Astrocyte (in vitro differentiated cells and primary cell): ENCODE results near the gene RELN. TPM values are rescaled to one million over a fixed set of nuclear protein-coding genes. Genes with fewer than 3 reads are reported as not detected.

Experiments used
- DNase-seq: peaks from one replicate; pipeline ENCODE4 v3.0.0-alpha.2; 2010; ENCODE audit warnings: low read depth
- FAIRE-seq: peaks from 2 replicates; lab custom pipeline; 2011; peaks lifted over from hg19 to GRCh38; lab: Jason Lieb, UNC
- H2AFZ ChIP-seq: 2 replicates; pipeline ENCODE4 v1.6.0; 2012; ENCODE audit warnings: low read depth, low read length, inconsistent platforms
- H3K27ac ChIP-seq: 2 replicates; pipeline ENCODE4 v1.5.1; 2011; ENCODE audit warnings: low read depth, low read length, inconsistent platforms
- H3K27me3 ChIP-seq: 2 replicates; pipeline ENCODE4 v1.6.0; 2011; ENCODE audit warnings: low read length, inconsistent platforms; ENCODE audit not compliant: insufficient read depth
- H3K36me3 ChIP-seq: 2 replicates; pipeline ENCODE4 v1.5.1; 2011; ENCODE audit warnings: low read length, inconsistent platforms; ENCODE audit not compliant: insufficient read depth
- H3K4me1 ChIP-seq: 2 replicates; pipeline ENCODE4 v1.5.1; 2011; ENCODE audit warnings: low read length, inconsistent platforms; ENCODE audit not compliant: insufficient read depth
- H3K4me2 ChIP-seq: 2 replicates; pipeline ENCODE4 v1.6.0; 2012; ENCODE audit warnings: low read length, inconsistent platforms
- H3K4me3 ChIP-seq: 2 replicates; pipeline ENCODE4 v1.5.1; 2011; ENCODE audit warnings: low read depth, mild to moderate bottlenecking, low read length, inconsistent platforms; ENCODE audit not compliant: insufficient read depth
- H3K79me2 ChIP-seq: 2 replicates; pipeline ENCODE4 v1.6.0; 2012; ENCODE audit warnings: mild to moderate bottlenecking, low read length, inconsistent platforms; ENCODE audit not compliant: insufficient read depth
- H3K9ac ChIP-seq: 2 replicates; pipeline ENCODE4 v1.6.0; 2012; ENCODE audit warnings: mild to moderate bottlenecking, low read length, inconsistent platforms
- H3K9me3 ChIP-seq: 2 replicates; pipeline ENCODE4 v1.5.1; 2012; ENCODE audit warnings: low read depth, mild to moderate bottlenecking, low read length, inconsistent platforms; ENCODE audit not compliant: insufficient read depth
- H4K20me1 ChIP-seq: 2 replicates; pipeline ENCODE4 v1.6.0; 2012; ENCODE audit warnings: low read length, inconsistent platforms; ENCODE audit not compliant: insufficient read depth
- H3K27ac Mint-ChIP-seq: one replicate; pipeline ENCODE4 v1.8.0; 2021; ENCODE audit warnings: mild to moderate bottlenecking, mixed read lengths; ENCODE audit not compliant: unreplicated experiment
- H3K27me3 Mint-ChIP-seq: one replicate; pipeline ENCODE4 v1.8.0; 2021; ENCODE audit warnings: low read depth, mixed read lengths; ENCODE audit not compliant: unreplicated experiment
- H3K36me3 Mint-ChIP-seq: one replicate; pipeline ENCODE4 v1.8.0; 2021; ENCODE audit warnings: low read depth, mixed read lengths; ENCODE audit not compliant: unreplicated experiment
- H3K4me1 Mint-ChIP-seq: one replicate; pipeline ENCODE4 v1.8.0; 2021; ENCODE audit warnings: low read depth, mixed read lengths; ENCODE audit not compliant: unreplicated experiment
- H3K4me3 Mint-ChIP-seq: one replicate; pipeline ENCODE4 v1.8.0; 2021; ENCODE audit warnings: mild to moderate bottlenecking, moderate library complexity, mixed read lengths; ENCODE audit not compliant: unreplicated experiment
- H3K9me3 Mint-ChIP-seq: one replicate; pipeline ENCODE4 v1.8.0; 2021; ENCODE audit warnings: mild to moderate bottlenecking, mixed read lengths; ENCODE audit not compliant: unreplicated experiment
- CTCF ChIP-seq: IDR thresholded peaks from 2 replicates; pipeline ENCODE4 v1.5.1; 2011; ENCODE audit warnings: low read depth, mild to moderate bottlenecking, inconsistent platforms, low read length, moderate library complexity; ENCODE audit not compliant: insufficient read depth
- EZH2 ChIP-seq: IDR thresholded peaks from 2 replicates; pipeline ENCODE4 v1.6.1; 2012; ENCODE audit warnings: mild to moderate bottlenecking, low read length, inconsistent platforms; ENCODE audit not compliant: insufficient read depth
- total RNA-seq: library from RNA; stranded (reverse); gene quantifications from 2 replicates; pipeline ENCODE4 v1.2.1, GENCODE V29; 2021

The RELN gene
- total RNA-seq, 1 donor from 2014 or later = 0.98 TPM

- Histone ChIP-seq H3K27me3 (peaks cover 17% of the 10 kb centered on the region), H3K27ac (no peak overlapping the region), H4K20me1 (no peaks in the 10 kb centered on the region), H3K4me2 (no peak overlapping the region), H3K4me3 (no peak overlapping the region), H2AFZ (no peak overlapping the region), H3K4me1 (peaks cover 4% of the 10 kb centered on the region), H3K79me2 (no peaks in the 10 kb centered on the region), H3K9me3 (no peaks in the 10 kb centered on the region), H3K36me3 (no peaks in the 10 kb centered on the region), H3K9ac (no peak overlapping the region)
- H3K27me3 Mint-ChIP-seq = peaks cover 23% of the 10 kb centered on the region
- H3K4me3 Mint-ChIP-seq = no peak overlapping the region
- DNase-seq (no peak), FAIRE-seq (no peak)
- H3K9me3 Mint-ChIP-seq = no peaks in the 10 kb centered on the region
- H3K27ac Mint-ChIP-seq = no peak overlapping the region
- H3K4me1 Mint-ChIP-seq = peaks cover 6% of the 10 kb centered on the region
- no peaks in the 10 kb centered on the region for H3K36me3 Mint-ChIP-seq
- TF ChIP-seq EZH2 (no peak), CTCF (no peak)
Observed at GRCh38 chr7:103993551-103993950, 4.1 kb upstream of the RELN start.

- H3K9ac ChIP-seq = no peak overlapping the region
- Mint-ChIP-seq H3K9me3 (no peaks in the 10 kb centered on the region), H3K4me3 (no peak overlapping the region), H3K27ac (no peak overlapping the region), H3K36me3 (no peaks in the 10 kb centered on the region), H3K4me1 (peaks cover 6% of the 10 kb centered on the region), H3K27me3 (peaks cover 37% of the 10 kb centered on the region)
- H3K4me1 ChIP-seq = peaks cover 4% of the 10 kb centered on the region
- H3K4me2 ChIP-seq = no peak overlapping the region
- TF ChIP-seq CTCF (no peak), EZH2 (no peak)
- no peak for DNase-seq
- H3K36me3 ChIP-seq = no peaks in the 10 kb centered on the region
- H3K4me3 ChIP-seq = no peak overlapping the region
- H2AFZ ChIP-seq = no peak overlapping the region
- H3K79me2 ChIP-seq = no peaks in the 10 kb centered on the region
- H3K27me3 ChIP-seq = peaks cover 26% of the 10 kb centered on the region
- H3K27ac ChIP-seq = no peak overlapping the region
- H3K9me3 ChIP-seq = no peaks in the 10 kb centered on the region
- no peaks in the 10 kb centered on the region for H4K20me1 ChIP-seq
- no peak for FAIRE-seq
Observed at GRCh38 chr7:103991406-103991805, 1.9 kb upstream of the RELN start.

GRCh38 chr7:103990991-103991390, 1.5 kb upstream of the RELN start:
- peaks cover 26% of the 10 kb centered on the region for H3K27me3 ChIP-seq
- H3K36me3 ChIP-seq = no peaks in the 10 kb centered on the region
- H3K4me3 ChIP-seq = no peak overlapping the region
- DNase-seq (no peak), FAIRE-seq (no peak)
- no peak overlapping the region for H3K9ac ChIP-seq
- H3K27ac Mint-ChIP-seq = no peak overlapping the region
- H4K20me1 ChIP-seq = no peaks in the 10 kb centered on the region
- peak overlapping the region; percentile 98 for H3K4me2 ChIP-seq
- TF ChIP-seq EZH2 = no peak
- no peak for TF ChIP-seq CTCF
- peaks cover 6% of the 10 kb centered on the region for H3K4me1 Mint-ChIP-seq
- peaks cover 4% of the 10 kb centered on the region for H3K4me1 ChIP-seq
- peaks cover 39% of the 10 kb centered on the region for H3K27me3 Mint-ChIP-seq
- H3K27ac ChIP-seq = no peak overlapping the region
- H3K9me3 ChIP-seq = no peaks in the 10 kb centered on the region
- no peaks in the 10 kb centered on the region for H3K9me3 Mint-ChIP-seq
- H2AFZ ChIP-seq = no peak overlapping the region
- no peaks in the 10 kb centered on the region for H3K36me3 Mint-ChIP-seq
- no peak overlapping the region for H3K4me3 Mint-ChIP-seq
- no peaks in the 10 kb centered on the region for H3K79me2 ChIP-seq
